ENCODE results near the gene SORCS1.

Gene SORCS1

DNA sequence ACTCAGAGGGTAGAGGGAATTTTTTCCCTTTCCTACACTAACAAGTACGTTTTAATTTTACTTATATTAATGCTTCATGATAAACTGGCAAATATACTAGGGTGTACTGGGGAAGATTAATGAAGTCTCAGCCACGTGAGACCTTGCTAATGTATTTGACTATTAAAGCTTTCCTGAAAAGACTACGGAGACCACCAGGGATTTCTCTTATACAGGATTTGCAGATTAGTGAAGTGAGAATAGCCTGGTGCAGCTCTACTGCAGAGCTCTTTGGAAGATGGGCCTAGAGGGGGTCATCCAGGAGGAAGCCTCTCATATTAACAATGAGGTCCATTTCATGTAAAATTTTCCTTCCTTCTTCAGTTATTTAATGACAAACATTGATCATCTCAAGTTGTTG is 379.0 kb downstream of the SORCS1 start:
- H3K27me3 Mint-ChIP-seq = no peaks in the 10 kb centered on the region
- H3K4me3 Mint-ChIP-seq = no peak overlapping the region
- H3K36me3 Mint-ChIP-seq = no peaks in the 10 kb centered on the region
- no peaks in the 10 kb centered on the region for H3K4me1 Mint-ChIP-seq
- H3K27ac Mint-ChIP-seq = no peak overlapping the region
- no peak for ATAC-seq
- peaks cover 7% of the 10 kb centered on the region for H3K9me3 Mint-ChIP-seq

DNA sequence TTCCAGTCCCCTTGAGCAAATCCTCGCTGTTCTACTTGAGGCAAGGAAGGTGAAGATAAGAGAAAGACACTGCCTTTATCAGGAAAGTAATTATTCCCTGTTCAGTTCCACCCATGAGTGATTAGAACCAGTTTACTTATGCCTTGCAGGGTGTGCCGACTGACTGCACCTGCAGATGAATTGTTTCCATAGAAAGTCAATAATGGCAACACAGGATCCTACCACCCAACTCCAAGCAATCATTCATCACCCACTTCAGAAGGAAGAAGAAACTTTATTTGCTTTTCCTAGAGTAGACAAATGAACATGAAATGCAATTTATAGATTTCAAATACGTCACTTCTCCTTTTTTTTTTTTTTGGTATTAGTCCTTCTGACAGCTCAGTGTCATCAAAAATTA is 383.9 kb downstream of the SORCS1 start:
- Mint-ChIP-seq H3K36me3 (no peaks in the 10 kb centered on the region), H3K27ac (no peak overlapping the region), H3K4me1 (no peaks in the 10 kb centered on the region), H3K9me3 (no peaks in the 10 kb centered on the region), H3K27me3 (no peaks in the 10 kb centered on the region), H3K4me3 (no peak overlapping the region)
- no peak for ATAC-seq

DNA sequence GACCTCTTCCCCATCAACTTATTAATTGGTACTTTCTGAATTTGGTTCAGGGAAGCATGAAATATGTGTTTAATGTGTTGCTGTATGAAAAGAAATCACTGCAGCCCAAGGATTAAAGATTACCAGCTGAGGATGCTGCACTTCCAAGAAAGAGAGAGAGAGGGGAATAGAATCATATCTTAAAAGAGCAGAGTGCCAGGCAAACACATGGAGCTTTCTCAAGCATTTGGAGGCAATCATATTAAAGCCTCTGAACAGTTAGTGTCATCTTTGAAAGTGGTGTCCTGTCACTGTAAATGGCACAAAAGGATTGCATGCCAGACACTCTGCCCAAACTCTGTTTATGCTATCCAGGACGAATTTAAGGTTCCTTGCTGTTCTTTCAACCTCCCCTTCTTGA is 386.7 kb downstream of the SORCS1 start:
- H3K9me3 Mint-ChIP-seq = no peaks in the 10 kb centered on the region

DNA sequence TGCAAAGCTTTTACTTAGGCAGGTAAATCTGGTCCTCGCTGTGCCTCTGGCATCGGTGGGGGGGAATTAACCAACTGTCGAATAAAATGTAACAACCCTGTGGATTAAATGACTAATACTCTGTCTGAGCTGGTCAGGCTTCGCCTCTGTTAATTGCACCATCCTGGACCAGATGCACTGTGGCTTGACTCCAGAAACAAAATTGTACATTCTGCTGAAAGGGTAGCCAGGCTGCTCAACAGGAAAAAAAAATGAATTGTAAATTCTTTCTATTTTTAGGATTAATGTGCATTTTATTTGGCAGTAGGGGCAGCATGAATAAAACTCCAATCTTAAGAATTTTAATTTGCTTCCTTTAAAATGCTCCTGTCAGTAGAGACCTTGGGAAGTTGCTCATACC is 389.4 kb downstream of the SORCS1 start:
- Mint-ChIP-seq H3K27ac (no peak overlapping the region), H3K4me3 (no peak overlapping the region), H3K4me1 (no peaks in the 10 kb centered on the region), H3K9me3 (no peaks in the 10 kb centered on the region), H3K36me3 (no peaks in the 10 kb centered on the region), H3K27me3 (no peaks in the 10 kb centered on the region)
- ATAC-seq = no peak

More for the DNA sequence above, 386.7 kb downstream of the SORCS1 start:
- Mint-ChIP-seq H3K36me3 (no peaks in the 10 kb centered on the region), H3K4me1 (no peaks in the 10 kb centered on the region), H3K27ac (no peak overlapping the region), H3K4me3 (no peak overlapping the region), H3K27me3 (no peaks in the 10 kb centered on the region)
- no peak for ATAC-seq

DNA sequence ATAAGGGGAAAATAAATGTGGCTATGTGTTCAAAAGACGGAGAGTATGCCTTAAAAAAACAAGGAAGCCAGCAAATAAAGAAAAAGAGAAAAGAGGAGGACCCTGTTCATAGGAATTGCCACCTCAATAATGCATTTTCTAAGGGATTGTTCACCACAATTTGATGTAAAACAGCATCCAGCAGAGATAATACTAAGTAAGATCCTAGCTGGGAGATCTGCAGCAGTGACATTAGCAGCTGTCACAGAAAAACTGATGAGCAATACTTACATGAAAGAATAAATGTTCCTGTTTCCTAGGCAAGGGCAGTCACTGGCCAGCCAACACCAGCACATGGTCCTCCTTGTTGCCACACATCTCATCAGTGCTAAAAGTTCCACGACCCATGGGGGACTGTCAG is 391.5 kb downstream of the SORCS1 start:
- Mint-ChIP-seq H3K4me3 (no peak overlapping the region), H3K27me3 (no peaks in the 10 kb centered on the region), H3K36me3 (no peaks in the 10 kb centered on the region), H3K27ac (no peak overlapping the region), H3K4me1 (no peaks in the 10 kb centered on the region), H3K9me3 (no peaks in the 10 kb centered on the region)
- ATAC-seq = no peak

DNA sequence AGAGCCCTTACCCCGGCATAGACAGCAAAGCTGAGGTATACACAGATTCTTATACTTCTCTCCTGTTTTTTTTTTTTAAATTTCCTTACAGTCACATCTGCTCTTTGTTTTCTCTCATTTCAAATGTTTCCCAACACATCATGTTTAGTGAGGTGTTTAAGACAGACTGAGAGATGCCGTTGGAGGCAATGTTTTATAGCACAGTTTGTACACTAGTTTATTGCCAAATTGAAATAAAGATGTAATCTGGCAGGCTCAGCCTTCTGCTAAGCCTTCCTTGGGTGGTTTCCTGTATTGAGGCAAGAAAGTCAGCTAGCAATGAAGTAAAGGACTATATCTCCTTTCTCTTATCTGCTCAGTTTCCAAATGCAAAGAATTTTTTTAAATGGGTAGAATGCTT is 393.4 kb downstream of the SORCS1 start:
- H3K4me3 Mint-ChIP-seq = no peak overlapping the region
- no peak for ATAC-seq
- H3K9me3 Mint-ChIP-seq = no peaks in the 10 kb centered on the region
- H3K27ac Mint-ChIP-seq = no peak overlapping the region
- no peaks in the 10 kb centered on the region for H3K36me3 Mint-ChIP-seq
- H3K4me1 Mint-ChIP-seq = no peaks in the 10 kb centered on the region
- H3K27me3 Mint-ChIP-seq = no peaks in the 10 kb centered on the region

DNA sequence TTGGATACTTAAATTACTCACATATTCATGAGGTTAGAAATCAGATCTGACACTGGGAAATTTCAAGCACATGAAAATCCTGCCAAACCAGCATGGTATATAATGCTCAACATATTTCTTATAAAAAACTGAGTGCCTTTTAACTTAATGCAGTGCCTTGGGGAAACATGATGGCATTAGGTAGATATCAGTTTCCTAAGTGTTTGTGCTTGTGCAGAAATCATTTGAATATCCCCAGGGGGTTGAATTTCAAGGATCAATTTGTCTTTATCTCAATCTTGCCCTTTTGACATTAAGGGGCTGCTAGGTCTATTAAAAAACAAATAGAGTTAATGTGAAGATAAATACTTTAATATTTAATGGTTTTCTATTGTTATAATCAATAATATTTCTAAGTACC is 396.3 kb downstream of the SORCS1 start:
- no peak for ATAC-seq
- Mint-ChIP-seq H3K27me3 (no peaks in the 10 kb centered on the region), H3K4me3 (no peak overlapping the region), H3K27ac (no peak overlapping the region), H3K4me1 (no peaks in the 10 kb centered on the region), H3K9me3 (no peaks in the 10 kb centered on the region), H3K36me3 (no peaks in the 10 kb centered on the region)

DNA sequence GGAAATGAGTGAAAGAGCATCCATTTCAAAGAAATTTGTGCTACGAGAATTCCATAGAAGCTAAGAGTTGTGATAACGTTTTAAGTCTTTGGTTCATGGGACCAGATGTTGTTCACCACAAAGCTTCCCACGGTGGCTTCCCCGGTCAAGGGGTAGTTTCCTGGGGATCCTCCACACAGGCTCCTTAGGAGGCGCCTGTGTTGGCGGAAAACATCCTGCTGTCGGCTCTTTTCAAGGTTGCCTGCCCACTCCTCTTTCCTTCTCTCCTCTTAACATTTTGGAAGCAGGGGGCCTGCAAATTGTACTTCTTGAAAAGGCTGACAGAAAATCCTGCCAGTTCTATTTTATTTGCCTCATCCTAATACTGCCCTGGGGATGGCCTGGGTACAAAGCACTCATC is 398.6 kb downstream of the SORCS1 start:
- Mint-ChIP-seq H3K36me3 (no peaks in the 10 kb centered on the region), H3K27me3 (no peaks in the 10 kb centered on the region), H3K4me1 (no peaks in the 10 kb centered on the region), H3K4me3 (no peak overlapping the region), H3K9me3 (no peaks in the 10 kb centered on the region), H3K27ac (no peak overlapping the region)
- ATAC-seq = no peak

DNA sequence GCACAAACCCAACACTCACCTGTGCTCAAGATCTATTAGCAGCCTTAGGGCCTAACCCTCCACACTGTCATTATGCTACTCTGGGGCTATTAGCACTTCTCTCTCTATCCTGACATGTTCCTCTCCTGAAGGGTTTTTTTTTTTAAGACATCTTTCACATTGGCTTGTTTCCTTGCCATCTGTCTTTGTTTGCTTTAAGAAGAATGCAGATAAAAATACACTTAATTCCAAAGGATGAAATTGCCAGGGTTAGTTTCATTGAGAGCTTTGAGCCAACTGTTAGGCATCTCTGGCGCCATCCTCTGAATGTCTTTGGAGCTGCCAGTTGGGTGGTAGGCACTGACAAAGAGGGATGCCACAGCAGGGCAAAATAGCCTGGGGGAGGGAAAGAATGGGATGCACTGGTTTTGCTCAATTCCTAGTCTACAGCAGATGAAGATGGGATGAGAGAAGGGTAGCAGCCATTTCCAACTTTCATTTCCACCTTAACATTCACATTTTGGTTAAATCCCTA is 399.2 kb downstream of the SORCS1 start:
- no peak overlapping the region for H3K27ac Mint-ChIP-seq
- no peak for ATAC-seq
- H3K4me1 Mint-ChIP-seq = no peaks in the 10 kb centered on the region
- no peaks in the 10 kb centered on the region for H3K27me3 Mint-ChIP-seq
- no peaks in the 10 kb centered on the region for H3K36me3 Mint-ChIP-seq
- H3K4me3 Mint-ChIP-seq = no peak overlapping the region
- peaks cover 3% of the 10 kb centered on the region for H3K9me3 Mint-ChIP-seq

DNA sequence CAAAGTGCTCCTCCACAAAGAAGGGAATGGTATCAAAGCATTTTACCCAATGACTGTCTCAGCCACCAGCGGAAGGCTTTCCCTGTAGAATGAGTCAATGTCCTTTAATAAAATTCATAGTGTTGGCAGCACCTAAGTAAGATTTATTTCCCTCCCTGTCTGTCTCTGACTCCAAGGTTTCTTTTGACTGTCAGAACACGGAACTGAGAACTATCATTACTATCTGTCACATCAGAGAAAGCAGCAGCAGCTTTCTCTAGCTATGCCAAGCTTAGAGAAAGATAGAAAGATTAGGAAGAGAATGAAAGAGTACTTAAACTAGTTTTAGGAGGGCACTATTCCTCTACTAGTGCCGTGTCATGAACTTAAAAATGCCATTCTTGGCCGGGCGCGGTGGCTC is 400.1 kb downstream of the SORCS1 start:
- ATAC-seq = no peak
- peaks cover 3% of the 10 kb centered on the region for H3K9me3 Mint-ChIP-seq
- H3K4me3 Mint-ChIP-seq = no peak overlapping the region
- no peak overlapping the region for H3K27ac Mint-ChIP-seq
- no peaks in the 10 kb centered on the region for H3K27me3 Mint-ChIP-seq
- no peaks in the 10 kb centered on the region for H3K4me1 Mint-ChIP-seq
- no peaks in the 10 kb centered on the region for H3K36me3 Mint-ChIP-seq

DNA sequence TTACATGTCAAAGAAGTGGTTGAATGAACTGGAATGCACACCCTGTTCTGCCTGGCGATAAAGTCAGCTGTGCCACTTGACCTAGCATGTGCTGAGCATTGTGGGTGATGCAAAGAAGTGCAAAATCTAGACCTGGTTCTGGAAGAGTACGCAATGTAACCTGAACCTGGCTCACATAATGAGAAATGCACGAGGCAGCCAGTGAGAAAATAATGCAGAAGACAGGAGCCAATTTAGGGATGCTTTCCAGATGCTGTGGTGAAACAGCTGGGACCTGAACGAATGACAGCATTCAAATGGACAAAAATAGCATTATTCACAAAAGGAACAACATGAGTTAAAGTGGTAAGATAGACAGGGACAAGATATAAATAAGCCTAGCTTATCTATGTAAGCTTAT is 402.6 kb downstream of the SORCS1 start:
- Mint-ChIP-seq H3K36me3 (no peaks in the 10 kb centered on the region), H3K4me3 (no peak overlapping the region), H3K27ac (no peak overlapping the region), H3K27me3 (no peaks in the 10 kb centered on the region), H3K9me3 (peaks cover 3% of the 10 kb centered on the region), H3K4me1 (no peaks in the 10 kb centered on the region)
- ATAC-seq = no peak

DNA sequence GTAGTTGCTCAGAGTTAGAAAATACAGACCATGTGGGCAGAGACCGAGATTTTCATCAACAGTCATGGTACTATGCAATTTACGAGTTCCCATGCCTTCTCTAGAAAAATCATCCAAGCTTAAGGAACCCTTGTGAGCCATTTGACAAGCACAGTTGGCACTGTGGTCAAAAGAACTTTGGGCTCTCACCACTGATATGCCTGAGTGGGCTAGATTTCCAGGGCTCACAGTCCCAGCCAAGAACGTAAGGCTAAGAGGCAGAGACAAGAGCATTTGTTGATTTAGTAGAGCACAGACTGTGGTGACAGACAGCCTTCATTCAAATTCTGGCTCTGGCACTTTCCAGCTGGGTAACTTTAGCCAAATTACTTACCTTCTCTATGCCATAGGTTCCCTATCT is 407.0 kb downstream of the SORCS1 start:
- H3K9me3 Mint-ChIP-seq = peaks cover 8% of the 10 kb centered on the region
- H3K27me3 Mint-ChIP-seq = no peaks in the 10 kb centered on the region
- H3K36me3 Mint-ChIP-seq = no peaks in the 10 kb centered on the region
- H3K4me1 Mint-ChIP-seq = no peaks in the 10 kb centered on the region
- H3K4me3 Mint-ChIP-seq = no peak overlapping the region
- no peak overlapping the region for H3K27ac Mint-ChIP-seq
- no peak for ATAC-seq

DNA sequence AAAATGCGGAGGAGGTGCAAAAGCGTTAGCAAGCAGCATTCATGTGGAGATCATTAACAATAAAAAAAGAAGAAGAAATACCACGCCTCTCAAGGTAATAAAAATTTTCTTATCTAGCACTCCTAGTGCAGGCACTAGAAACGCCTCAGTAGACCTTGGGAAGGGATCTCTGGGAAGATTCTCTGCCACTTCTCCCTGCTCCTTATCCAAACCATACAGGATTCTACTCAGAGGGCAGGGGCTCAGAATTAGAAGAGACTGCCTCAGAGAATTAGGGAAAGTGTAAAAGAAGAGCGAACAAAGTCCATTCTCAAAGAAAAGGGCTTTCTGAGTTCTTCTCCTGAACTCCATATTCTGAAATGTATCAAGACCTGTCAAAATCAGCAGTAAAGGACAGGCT is 413.4 kb downstream of the SORCS1 start:
- Mint-ChIP-seq H3K27ac (no peak overlapping the region), H3K4me1 (no peaks in the 10 kb centered on the region), H3K36me3 (no peaks in the 10 kb centered on the region), H3K4me3 (no peak overlapping the region), H3K27me3 (no peaks in the 10 kb centered on the region), H3K9me3 (peaks cover 2% of the 10 kb centered on the region)
- ATAC-seq = no peak

DNA sequence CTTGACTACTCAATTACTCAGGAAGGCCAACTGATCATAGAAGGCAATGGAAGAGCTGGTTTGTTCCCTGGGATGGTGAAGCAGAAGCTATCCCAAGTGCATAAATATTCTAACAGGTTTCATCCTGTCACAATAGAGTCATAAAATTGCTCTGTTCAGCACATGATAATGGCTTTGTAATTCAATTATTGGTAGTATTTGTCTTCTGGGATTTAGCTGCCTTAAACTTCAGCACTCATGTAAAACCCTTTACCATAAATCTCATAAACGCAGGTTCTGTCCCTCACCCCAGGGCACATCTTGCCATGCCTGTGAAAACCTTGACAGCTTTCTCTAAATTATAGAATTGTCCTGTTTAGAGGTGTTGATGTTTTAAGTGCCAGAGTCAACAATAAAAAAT is 417.6 kb downstream of the SORCS1 start:
- no peak for ATAC-seq
- no peaks in the 10 kb centered on the region for H3K4me1 Mint-ChIP-seq
- H3K9me3 Mint-ChIP-seq = peaks cover 3% of the 10 kb centered on the region
- H3K4me3 Mint-ChIP-seq = no peak overlapping the region
- H3K27ac Mint-ChIP-seq = no peak overlapping the region
- no peaks in the 10 kb centered on the region for H3K27me3 Mint-ChIP-seq
- H3K36me3 Mint-ChIP-seq = no peaks in the 10 kb centered on the region

DNA sequence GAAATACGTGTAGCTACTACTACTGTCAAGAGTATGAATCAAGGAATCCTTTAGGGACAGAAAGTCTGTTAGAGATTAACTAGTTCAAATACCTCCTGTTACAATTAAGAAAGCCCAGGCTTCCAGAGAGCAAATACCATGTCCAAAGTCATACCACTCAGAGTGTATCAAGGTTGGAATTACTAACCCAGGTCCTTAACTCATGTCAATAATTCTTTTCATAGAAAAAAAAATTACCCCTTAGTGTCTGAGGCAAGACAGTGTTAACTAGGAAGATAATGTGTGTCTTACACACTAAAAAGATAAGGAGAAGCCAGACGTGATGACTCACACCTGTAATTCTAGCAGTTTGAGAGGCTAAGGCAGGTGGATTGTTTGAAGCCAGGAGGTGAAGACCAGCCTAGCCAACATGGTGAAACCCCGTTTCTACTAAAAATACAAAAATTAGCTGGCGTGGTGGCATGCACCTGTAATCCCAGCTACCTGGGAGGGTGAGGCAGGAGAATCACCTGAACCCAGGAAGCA is 423.4 kb downstream of the SORCS1 start:
- Mint-ChIP-seq H3K27me3 (no peaks in the 10 kb centered on the region), H3K27ac (no peak overlapping the region), H3K9me3 (peaks cover 3% of the 10 kb centered on the region), H3K36me3 (no peaks in the 10 kb centered on the region), H3K4me3 (no peak overlapping the region), H3K4me1 (no peaks in the 10 kb centered on the region)
- no peak for ATAC-seq

DNA sequence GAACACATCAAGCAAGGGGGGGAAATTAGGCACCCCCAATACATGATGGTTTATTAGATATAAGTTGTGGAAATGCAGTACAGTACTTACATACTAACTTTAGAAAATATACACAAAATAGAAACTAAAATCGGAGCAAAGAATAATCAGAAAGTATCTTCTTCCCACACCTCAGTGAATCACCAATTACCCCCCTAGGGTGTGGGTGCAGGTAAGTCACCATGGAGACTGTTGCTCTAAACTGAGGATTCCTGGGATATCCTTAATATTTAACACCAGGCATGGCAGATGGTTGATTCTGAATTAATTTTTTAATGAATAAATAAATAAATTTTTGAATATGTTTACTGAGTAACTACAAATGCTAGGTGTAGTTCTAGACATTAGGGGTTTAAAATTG is 424.4 kb downstream of the SORCS1 start:
- Mint-ChIP-seq H3K27me3 (no peaks in the 10 kb centered on the region), H3K4me1 (no peaks in the 10 kb centered on the region), H3K4me3 (no peak overlapping the region), H3K27ac (no peak overlapping the region), H3K9me3 (peaks cover 3% of the 10 kb centered on the region), H3K36me3 (no peaks in the 10 kb centered on the region)
- ATAC-seq = no peak

DNA sequence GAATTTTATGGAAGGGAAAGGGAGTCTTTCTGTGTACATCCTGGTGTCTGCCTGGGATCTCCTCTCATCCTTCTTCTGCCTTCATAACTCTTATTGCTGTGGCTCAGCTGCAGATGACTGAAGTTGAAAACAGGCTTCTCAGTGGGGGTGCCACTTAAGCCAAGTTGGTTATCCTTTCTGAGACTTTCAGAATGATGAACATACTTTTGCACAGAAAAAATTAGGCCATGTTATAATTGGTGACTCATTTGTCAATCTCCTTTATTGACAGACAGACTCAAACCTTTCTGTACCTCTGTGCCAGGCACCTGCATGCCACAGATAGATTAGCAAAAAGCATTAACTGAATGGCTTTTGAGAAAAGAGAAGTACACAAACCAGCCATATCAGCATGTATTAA is 430.3 kb downstream of the SORCS1 start:
- no peaks in the 10 kb centered on the region for H3K36me3 Mint-ChIP-seq
- no peaks in the 10 kb centered on the region for H3K4me1 Mint-ChIP-seq
- H3K9me3 Mint-ChIP-seq = no peaks in the 10 kb centered on the region
- no peak overlapping the region for H3K4me3 Mint-ChIP-seq
- ATAC-seq = no peak
- no peaks in the 10 kb centered on the region for H3K27me3 Mint-ChIP-seq
- H3K27ac Mint-ChIP-seq = no peak overlapping the region

All from stimulated activated memory B cell treated with anti-CD40 and anti-IgM and Interleukin-4, amounts not matched to agents 10 μg/mL and 1 μg/mL and 100 μg/mL, for 72 hours (primary cell).